ENCODE results near the gene LOXL1.

Gene LOXL1

DNA sequence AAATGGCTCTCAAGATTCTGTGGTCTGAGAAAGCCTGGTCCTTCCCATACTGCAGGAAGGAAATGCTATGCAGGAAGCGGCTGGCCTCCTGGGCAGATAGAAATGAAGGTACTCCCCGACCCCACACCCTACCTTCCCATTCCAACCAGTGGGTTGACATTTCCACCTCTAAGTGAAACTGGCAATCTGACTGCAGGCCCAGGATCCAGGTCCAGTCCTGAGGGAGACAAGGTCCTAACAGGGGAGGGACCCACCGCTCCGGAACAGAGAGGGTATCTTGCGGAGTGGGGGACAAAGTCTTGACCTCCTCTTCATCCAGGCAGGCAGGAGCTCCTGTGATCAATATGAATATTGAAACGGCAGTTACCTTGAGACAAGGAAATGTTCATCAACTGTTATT is 6.6 kb upstream of the LOXL1 start:
- FAIRE-seq (no peak), DNase-seq (ENCODE audit: insufficient read length, low spot score) (no peak)
- TF ChIP-seq, protein P1, sequence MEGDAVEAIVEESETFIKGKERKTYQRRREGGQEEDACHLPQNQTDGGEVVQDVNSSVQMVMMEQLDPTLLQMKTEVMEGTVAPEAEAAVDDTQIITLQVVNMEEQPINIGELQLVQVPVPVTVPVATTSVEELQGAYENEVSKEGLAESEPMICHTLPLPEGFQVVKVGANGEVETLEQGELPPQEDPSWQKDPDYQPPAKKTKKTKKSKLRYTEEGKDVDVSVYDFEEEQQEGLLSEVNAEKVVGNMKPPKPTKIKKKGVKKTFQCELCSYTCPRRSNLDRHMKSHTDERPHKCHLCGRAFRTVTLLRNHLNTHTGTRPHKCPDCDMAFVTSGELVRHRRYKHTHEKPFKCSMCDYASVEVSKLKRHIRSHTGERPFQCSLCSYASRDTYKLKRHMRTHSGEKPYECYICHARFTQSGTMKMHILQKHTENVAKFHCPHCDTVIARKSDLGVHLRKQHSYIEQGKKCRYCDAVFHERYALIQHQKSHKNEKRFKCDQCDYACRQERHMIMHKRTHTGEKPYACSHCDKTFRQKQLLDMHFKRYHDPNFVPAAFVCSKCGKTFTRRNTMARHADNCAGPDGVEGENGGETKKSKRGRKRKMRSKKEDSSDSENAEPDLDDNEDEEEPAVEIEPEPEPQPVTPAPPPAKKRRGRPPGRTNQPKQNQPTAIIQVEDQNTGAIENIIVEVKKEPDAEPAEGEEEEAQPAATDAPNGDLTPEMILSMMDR (IDR thresholded peaks at IDR 0.05; ENCODE audit: insufficient read depth, missing control alignments): no peak

DNA sequence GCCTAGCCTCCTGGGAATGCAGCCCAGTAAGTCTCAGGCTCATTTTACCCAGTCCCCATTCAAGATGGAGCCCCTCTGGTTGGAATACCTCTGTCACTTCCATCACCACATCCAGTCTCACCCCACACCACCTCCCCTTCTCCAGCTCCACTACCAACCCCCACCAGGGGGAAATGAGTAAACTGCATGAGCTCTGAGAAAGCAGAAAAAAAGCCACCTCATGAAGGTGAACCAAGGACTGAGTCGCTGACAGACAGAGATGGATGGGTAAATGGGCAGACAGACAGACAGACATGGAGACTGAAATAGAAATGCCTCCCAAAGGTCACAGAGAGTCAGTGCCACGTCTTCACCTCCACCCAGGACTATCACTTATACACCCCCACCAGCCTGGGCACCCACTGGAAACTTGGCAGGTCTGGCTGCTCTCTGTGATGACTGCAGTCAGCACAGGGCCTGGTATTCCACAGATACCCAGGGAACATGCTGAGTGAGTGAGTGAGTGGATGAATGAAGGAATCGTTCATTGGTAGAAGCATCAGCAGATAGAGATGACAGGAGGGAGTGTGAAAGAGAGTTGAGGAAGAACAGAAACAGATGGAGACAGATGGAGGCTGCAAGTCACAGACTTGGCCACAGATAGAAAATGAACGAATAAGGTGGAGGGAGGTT is 4.9 kb upstream of the LOXL1 start:
- FAIRE-seq: no peak
- TF ChIP-seq, protein P1 (IDR thresholded peaks at IDR 0.05; ENCODE audit: insufficient read depth, missing control alignments): no peak
- no peak for DNase-seq (ENCODE audit: insufficient read length, low spot score)

DNA sequence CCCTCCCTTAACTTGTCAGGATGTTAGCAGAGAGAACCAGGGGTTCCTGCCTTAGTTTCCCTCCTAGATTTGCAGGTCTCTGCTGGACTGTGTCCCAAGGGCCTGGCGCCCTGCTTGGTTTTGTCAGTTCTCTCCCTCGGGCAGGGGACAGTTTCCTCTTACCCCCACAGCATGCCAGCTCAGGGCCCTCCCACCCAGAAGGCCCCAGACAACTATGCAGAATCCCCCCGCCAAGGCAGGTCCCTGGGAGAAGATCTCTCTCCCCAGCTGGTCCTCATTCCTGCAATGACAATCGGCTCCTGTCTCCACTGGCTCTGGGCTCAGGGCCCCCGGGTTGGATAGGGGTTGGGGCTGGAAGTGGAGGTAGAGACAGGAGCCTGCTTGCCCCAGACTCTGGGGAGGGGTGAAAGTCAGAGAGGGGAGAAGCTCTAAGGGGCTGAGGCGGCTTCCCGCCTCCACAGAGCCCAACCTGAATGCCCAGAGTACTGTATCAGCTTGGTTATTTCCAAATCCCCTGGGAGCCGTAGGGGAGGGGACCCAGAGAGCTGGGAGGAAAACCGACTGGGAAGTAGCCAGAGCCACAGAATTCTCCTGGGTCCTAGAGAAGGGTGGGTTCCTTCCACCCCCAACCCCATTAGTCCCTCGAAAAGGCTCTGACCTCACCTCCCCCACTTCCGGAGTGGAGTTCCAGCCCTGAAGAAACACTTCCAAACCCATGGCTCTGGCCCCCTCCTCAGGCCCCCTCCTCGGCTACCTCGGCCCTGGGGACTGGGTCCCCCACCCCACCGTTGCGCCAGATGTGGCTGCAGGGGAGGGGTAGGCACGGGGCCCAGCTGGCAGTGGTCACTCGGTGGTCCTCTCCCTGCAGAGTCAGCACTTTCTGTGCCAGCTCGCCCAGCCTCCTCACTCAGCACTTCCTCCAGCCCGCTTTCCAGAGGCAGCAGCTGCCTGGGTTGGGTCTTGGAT is 3.8 kb upstream of the LOXL1 start:
- no peak for FAIRE-seq
- TF ChIP-seq, protein P1 (IDR thresholded peaks at IDR 0.05; ENCODE audit: insufficient read depth, missing control alignments): no peak
- peak; percentile 66 for DNase-seq (ENCODE audit: insufficient read length, low spot score)

DNA sequence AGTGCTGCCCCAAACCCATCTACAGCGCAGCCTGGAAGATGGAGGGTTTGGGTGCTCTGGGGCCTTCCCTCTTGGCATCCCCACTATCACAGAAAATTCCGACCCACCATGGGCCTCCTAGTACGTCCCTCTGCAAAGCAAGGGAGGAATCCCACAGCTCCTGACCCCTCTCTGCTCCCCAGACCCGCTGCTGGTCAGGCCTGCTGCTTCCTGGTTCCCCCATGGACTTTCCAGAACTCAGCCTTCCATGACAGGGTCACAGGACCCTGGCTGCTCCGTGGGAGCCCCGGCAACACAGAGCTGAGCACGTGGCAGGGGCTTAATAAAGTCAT is 3.1 kb upstream of the LOXL1 start:
- TF ChIP-seq, protein P1 (IDR thresholded peaks at IDR 0.05; ENCODE audit: insufficient read depth, missing control alignments): no peak
- FAIRE-seq: no peak

DNA sequence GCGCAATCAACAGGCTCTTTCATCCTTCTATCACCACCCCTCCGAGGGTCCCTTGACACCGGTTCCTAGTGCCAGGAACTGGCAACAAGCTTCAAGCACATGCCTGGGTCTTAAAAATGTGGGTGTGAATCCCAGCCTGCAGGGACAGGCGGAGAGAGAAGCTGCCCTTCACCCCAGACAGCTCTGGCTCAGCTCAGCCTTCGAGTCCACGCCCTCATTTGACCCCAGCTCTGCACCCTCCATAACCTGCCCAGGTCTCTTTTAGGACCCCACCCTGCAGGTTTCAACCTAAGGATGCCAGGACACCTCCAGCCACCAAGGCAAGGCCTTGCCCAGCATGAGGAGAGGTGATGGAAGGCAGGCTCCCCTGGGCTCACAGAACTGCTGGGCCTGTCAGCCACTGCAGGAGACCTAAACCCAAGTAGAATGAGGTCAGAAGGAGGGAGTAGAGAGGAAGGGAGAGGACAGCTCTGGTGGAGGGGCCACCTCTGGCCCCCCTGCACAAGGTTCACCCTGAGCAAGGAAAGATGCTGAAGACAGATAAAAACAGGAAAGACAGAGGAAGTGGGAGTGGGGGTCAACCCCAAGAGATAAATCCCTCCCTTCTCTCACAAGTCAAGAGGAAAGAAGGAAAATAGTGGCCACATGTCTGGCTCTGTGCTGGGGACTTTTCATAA is 2.6 kb upstream of the LOXL1 start:
- DNase-seq (ENCODE audit: insufficient read length, low spot score): no peak
- no peak for FAIRE-seq
- TF ChIP-seq, protein P1 (IDR thresholded peaks at IDR 0.05; ENCODE audit: insufficient read depth, missing control alignments): no peak

More for the DNA sequence above, 3.1 kb upstream of the LOXL1 start:
- no peak for DNase-seq (ENCODE audit: insufficient read length, low spot score)

DNA sequence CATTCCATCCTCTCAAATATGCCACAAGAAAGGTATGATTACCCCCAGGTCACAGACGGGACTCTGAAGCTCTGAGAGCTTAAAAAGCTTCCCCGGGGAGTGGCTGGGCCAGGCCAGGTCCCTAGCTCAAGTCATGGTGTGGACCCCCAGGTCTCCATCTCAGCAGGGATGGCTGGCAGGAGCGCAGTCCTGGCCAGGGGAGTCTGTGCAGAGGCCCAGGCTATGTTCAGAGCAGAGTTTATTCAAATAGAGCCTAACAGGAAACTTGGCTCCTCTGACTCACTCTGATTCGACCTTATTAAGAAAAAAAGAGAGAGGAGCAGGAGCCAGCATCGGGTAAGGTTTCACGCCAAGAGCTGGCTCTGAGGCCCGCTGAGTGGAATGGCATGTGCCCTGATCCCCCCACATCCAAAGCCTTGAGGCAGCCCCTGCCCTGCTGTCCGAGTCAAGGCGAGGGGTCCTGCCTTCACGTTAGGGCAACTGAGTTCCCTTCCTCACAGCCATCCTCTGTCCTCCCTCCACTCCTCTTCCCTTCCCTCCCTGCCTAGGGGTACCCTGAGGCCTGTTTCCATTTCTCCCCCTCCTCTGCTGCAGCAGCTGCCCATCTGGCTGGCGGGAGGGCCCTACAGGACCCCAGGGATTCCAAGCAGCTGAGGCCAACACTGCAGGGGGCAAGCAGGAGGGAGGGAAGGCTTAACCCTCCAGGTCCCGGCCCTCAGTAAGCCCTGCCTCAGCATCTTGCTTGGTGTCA is 1.9 kb upstream of the LOXL1 start:
- TF ChIP-seq, protein P1 (IDR thresholded peaks at IDR 0.05; ENCODE audit: insufficient read depth, missing control alignments): no peak
- no peak for FAIRE-seq
- no peak for DNase-seq (ENCODE audit: insufficient read length, low spot score)
